Smooth muscle cell (in vitro differentiated cells): ENCODE results near the gene RBP5. TPM values are rescaled to one million over a fixed set of nuclear protein-coding genes. Genes with fewer than 3 reads are reported as not detected.

Experiments
- DNase-seq: peaks from one replicate; lab custom pipeline; 2025; ENCODE audit not compliant: unreplicated experiment; lab: John Stamatoyannopoulos, UW
- H2AFZ ChIP-seq: fragments of 200-600 bp; sonication (generic); 2 replicates; pipeline ENCODE4 v1.6.0; 2016; ENCODE audit warnings: antibody characterized with exemption, low read depth, mild to moderate bottlenecking
- H3F3A ChIP-seq: fragments of 200-600 bp; sonication (generic); 2 replicates; pipeline ENCODE4 v1.6.0; 2017; ENCODE audit warnings: antibody characterized with exemption, low read depth
- H3K27ac ChIP-seq: fragments of 200-600 bp; sonication (generic); 2 replicates; pipeline ENCODE4 v1.5.1; 2016; ENCODE audit warnings: low read depth, mild to moderate bottlenecking
- H3K27me3 ChIP-seq: fragments of 200-600 bp; sonication (generic); 2 replicates; pipeline ENCODE4 v1.6.1; 2016; ENCODE audit warnings: low read depth, mild to moderate bottlenecking
- H3K36me3 ChIP-seq: fragments of 200-600 bp; sonication (generic); 2 replicates; pipeline ENCODE4 v1.5.1; 2016; ENCODE audit warnings: low read depth
- H3K4me1 ChIP-seq: fragments of 200-600 bp; sonication (generic); 2 replicates; pipeline ENCODE4 v1.5.1; 2016; ENCODE audit warnings: low read depth
- H3K4me2 ChIP-seq: fragments of 200-600 bp; sonication (generic); 2 replicates; pipeline ENCODE4 v1.6.0; 2016; ENCODE audit warnings: mild to moderate bottlenecking
- H3K4me3 ChIP-seq: fragments of 200-600 bp; sonication (generic); 2 replicates; pipeline ENCODE4 v1.5.1; 2016; ENCODE audit warnings: mild to moderate bottlenecking
- H3K79me2 ChIP-seq: fragments of 200-600 bp; sonication (generic); 2 replicates; pipeline ENCODE4 v1.6.0; 2016; ENCODE audit warnings: low read depth, mild to moderate bottlenecking
- H3K9ac ChIP-seq: fragments of 200-600 bp; sonication (generic); 2 replicates; pipeline ENCODE4 v1.6.0; 2016; ENCODE audit warnings: low read depth
- H3K9me3 ChIP-seq: fragments of 200-600 bp; sonication (generic); replicated peaks from 2 replicates; pipeline ENCODE4 v1.5.1; 2016; ENCODE audit warnings: low read depth
- H4K20me1 ChIP-seq: fragments of 200-600 bp; sonication (generic); 2 replicates; pipeline ENCODE4 v1.6.0; 2016; ENCODE audit warnings: low read depth
- WGBS: methylation state at CpG from one replicate; pipeline ENCODE4 v1.1.7; 2016; ENCODE audit warnings: low lambda C conversion rate; 5-methylcytosine and 5-hydroxymethylcytosine counted together
- polyA plus RNA-seq: library from polyadenylated mRNA; unstranded; fragments of >200 nt; fragmentation: Nextera tagmentation; extraction: Ambion mirVana; gene quantifications from 2 replicates; pipeline ENCODE4 v1.2.1, GENCODE V29; 2016
- total RNA-seq: library from RNA; depleted of rRNA; stranded (reverse); fragments of >200 nt; gene quantifications from 2 replicates; pipeline ENCODE4 v1.2.3, GENCODE V29; 2014
- TF ChIP-seq, protein P1 (sequence below): fragments of 200-600 bp; sonication (generic); IDR thresholded peaks from 2 replicates; pipeline ENCODE4 v1.5.1; 2017; ENCODE audit warnings: borderline replicate concordance, mild to moderate bottlenecking, antibody characterized with exemption; ENCODE audit not compliant: insufficient read depth, poor library complexity, severe bottlenecking

RBP5 gene
- total and polyA plus RNA-seq, 2 experiments from 2014 or later, result 0.21 TPM; not detected in 1

DNA sequence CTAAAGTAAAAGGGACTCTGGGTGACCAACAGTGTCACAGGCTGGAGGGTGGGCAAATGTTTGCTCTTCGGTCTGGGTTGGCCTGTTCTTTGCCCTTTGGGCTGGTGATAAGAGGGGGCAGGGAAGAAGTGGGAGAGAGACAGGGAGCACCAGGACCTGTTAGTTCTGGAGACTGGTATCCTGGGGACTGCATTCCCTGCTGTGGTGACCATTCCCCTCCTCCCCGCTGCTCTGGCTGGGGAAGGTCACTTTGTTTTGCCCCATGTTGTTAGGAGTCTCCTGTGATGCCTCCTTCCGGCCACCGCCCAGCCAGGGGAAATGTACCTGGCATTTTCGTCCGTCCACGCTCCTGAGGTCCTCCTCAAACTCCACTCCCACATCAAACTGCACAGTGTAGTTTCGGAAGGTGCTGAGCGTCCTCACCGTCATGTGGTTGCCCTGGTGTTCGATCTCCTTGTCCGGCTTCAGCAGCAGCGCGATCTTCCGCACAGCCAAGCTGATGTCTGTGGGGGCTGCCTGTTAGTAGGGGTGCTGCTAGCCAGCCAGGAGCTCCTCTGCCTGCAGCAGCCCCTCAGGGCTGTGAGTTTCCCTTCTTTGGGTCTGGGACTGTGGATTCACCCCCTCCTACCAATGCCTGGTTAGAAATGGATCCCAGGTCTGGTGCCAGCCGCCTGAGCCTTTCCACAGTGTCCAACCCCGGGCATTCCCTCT lies 618 bp downstream of the RBP5 start:
- no peaks in the 10 kb centered on the region for H3F3A ChIP-seq
- TF ChIP-seq, protein P1, sequence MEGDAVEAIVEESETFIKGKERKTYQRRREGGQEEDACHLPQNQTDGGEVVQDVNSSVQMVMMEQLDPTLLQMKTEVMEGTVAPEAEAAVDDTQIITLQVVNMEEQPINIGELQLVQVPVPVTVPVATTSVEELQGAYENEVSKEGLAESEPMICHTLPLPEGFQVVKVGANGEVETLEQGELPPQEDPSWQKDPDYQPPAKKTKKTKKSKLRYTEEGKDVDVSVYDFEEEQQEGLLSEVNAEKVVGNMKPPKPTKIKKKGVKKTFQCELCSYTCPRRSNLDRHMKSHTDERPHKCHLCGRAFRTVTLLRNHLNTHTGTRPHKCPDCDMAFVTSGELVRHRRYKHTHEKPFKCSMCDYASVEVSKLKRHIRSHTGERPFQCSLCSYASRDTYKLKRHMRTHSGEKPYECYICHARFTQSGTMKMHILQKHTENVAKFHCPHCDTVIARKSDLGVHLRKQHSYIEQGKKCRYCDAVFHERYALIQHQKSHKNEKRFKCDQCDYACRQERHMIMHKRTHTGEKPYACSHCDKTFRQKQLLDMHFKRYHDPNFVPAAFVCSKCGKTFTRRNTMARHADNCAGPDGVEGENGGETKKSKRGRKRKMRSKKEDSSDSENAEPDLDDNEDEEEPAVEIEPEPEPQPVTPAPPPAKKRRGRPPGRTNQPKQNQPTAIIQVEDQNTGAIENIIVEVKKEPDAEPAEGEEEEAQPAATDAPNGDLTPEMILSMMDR, result no peak
- H3K79me2 ChIP-seq, result no peaks in the 10 kb centered on the region
- H3K9me3 ChIP-seq, result no peaks in the 10 kb centered on the region
- H3K27me3 ChIP-seq, result peaks cover 3% of the 10 kb centered on the region
- 93% methylated on average over 17 of the region's 17 CpGs for WGBS
- no peak for DNase-seq
- H3K4me1 ChIP-seq, result peaks cover 5% of the 10 kb centered on the region
- no peak overlapping the region for H2AFZ ChIP-seq
- H3K36me3 ChIP-seq, result no peaks in the 10 kb centered on the region
- no peak overlapping the region for H3K4me2 ChIP-seq
- no peak overlapping the region for H3K27ac ChIP-seq
- no peak overlapping the region for H3K4me3 ChIP-seq
- H3K9ac ChIP-seq, result no peak overlapping the region
- peaks cover 11% of the 10 kb centered on the region for H4K20me1 ChIP-seq

DNA sequence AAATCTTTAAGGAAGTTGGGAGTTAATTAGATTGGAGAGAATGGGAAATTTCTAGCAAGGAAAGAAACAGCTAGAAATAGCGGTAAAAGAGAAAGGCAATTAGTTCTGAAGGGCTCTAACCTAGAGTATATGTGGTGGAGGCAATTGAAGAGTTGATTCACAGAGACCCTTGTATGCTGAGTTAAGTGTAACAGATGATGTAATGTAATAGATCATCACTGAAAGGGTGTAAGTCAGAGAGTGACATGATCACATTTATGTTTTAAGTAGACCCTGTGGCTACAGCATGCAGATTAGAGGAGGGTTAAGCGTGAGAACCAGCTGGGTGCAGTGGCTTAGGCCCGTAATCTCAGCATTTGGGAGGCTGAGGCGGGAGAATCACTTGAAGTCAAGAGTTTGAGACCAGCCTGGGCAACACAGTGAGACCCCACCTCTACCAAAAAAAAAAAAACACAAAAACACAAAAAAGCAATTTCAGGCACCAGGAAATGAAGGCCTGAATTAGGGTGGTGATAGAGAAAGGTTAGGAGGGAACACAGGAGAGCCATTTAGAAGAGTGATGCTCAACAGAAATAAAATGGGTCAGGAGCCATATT lies 3.0 kb downstream of the RBP5 start:
- Histone ChIP-seq H3F3A (no peaks in the 10 kb centered on the region), H3K27ac (no peak overlapping the region), H3K4me2 (no peak overlapping the region), H2AFZ (no peak overlapping the region), H3K4me1 (peaks cover 5% of the 10 kb centered on the region), H3K79me2 (no peaks in the 10 kb centered on the region), H3K4me3 (no peak overlapping the region), H3K9me3 (no peaks in the 10 kb centered on the region), H3K36me3 (no peaks in the 10 kb centered on the region), H3K9ac (no peak overlapping the region), H3K27me3 (peaks cover 3% of the 10 kb centered on the region), H4K20me1 (no peaks in the 10 kb centered on the region)
- no peak for DNase-seq
- 82% methylated on average over 4 of the region's 4 CpGs for WGBS
- TF ChIP-seq, protein P1, result no peak

DNA sequence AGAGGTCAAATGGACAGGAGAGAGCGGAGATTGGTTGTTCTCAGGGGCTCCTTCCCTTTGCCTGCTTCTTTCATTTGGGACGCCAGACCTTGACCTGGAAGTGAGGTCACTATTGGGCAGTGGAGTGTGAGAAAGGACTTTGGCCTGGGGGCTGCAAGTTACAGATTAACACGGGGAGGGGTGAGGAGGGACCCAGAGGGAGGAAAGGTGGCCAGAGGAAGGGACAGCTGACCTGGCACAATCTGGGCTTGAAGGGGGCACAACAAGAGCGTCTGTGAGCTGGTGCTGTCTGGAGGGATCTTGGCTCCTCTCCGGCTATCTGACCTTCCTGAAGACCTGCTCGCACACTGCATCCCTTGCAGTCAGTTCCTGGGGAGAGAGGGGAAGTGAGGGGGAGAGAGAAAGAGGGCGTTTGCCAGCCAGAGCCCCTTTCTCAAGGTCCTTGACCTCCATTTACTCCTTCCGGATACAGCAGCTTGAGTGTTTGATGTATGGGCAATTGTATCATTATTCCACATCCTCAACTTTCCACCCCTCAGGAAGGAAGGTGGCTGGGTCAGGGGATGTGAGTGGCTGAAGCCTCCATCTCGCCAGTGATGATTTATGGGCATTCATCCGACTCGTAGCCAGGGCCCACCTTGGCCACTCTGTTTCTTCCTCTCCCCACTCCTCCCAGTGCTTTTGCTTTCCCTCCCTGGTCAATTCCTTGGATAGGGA lies 4.7 kb downstream of the RBP5 start:
- H3K36me3 ChIP-seq, result no peaks in the 10 kb centered on the region
- no peaks in the 10 kb centered on the region for H4K20me1 ChIP-seq
- H2AFZ ChIP-seq, result no peak overlapping the region
- no peak overlapping the region for H3K4me3 ChIP-seq
- H3K4me2 ChIP-seq, result no peak overlapping the region
- no peak for DNase-seq
- H3F3A ChIP-seq, result no peaks in the 10 kb centered on the region
- TF ChIP-seq, protein P1, result no peak
- no peak overlapping the region for H3K9ac ChIP-seq
- H3K27ac ChIP-seq, result no peak overlapping the region
- H3K4me1 ChIP-seq, result no peaks in the 10 kb centered on the region
- WGBS, result 86% methylated on average over 11 of the region's 11 CpGs
- H3K27me3 ChIP-seq, result peaks cover 3% of the 10 kb centered on the region
- H3K9me3 ChIP-seq, result no peaks in the 10 kb centered on the region
- no peaks in the 10 kb centered on the region for H3K79me2 ChIP-seq
